Activated CD4-positive, alpha-beta T cell treated with anti-CD3 and anti-CD28 coated beads for 36 hours (primary cell): ENCODE data around the gene PTPN6. TPM values are rescaled to one million over a fixed set of nuclear protein-coding genes. Genes with fewer than 3 reads are reported as not detected.

Experiments
- ATAC-seq: fragments of 200-7000 bp; cut with Tn5 transposase; one replicate; pipeline ENCODE4 v1.10.0; 2021; ENCODE audit warnings: mild to moderate bottlenecking, moderate library complexity
- CTCF ChIA-PET: fragments of 350-600 bp; sonication (Branson Sonifier 250); formaldehyde crosslinking; loops from one replicate; lab custom pipeline; 2021; ENCODE audit warnings: antibody characterized with exemption; lab: Charles Lee
- POLR2A ChIA-PET: fragments of 350-600 bp; sonication (Branson Sonifier 250); formaldehyde crosslinking; loops from one replicate; lab custom pipeline; 2021; ENCODE audit warnings: antibody characterized with exemption, inconsistent platforms; lab: Charles Lee
- DNase-seq: peaks from one replicate; pipeline ENCODE4 v3.0.0-alpha.2; 2020
- H3K27ac Mint-ChIP-seq: one replicate; pipeline ENCODE4 v1.8.0; 2021; ENCODE audit warnings: mixed read lengths
- H3K27me3 Mint-ChIP-seq: one replicate; pipeline ENCODE4 v1.8.0; 2021; ENCODE audit warnings: mixed read lengths
- H3K36me3 Mint-ChIP-seq: one replicate; pipeline ENCODE4 v1.8.0; 2021; ENCODE audit warnings: low read depth, mixed read lengths
- H3K4me1 Mint-ChIP-seq: one replicate; pipeline ENCODE4 v1.8.0; 2021; ENCODE audit warnings: mixed read lengths
- H3K4me3 Mint-ChIP-seq: one replicate; pipeline ENCODE4 v1.8.0; 2021; ENCODE audit warnings: mild to moderate bottlenecking, moderate library complexity, mixed read lengths
- H3K9me3 Mint-ChIP-seq: one replicate; pipeline ENCODE4 v1.8.0; 2021; ENCODE audit warnings: low read depth, mixed read lengths
- intact Hi-C, 2 experiments: fragments of 100-400 bp; cut with DNase I in 1 of 2; cut with micrococcal nuclease in 1 of 2; formaldehyde crosslinking; loops; one replicate each; pipeline versions ENCODE4 v1.14.2 to v1.15.1; 2022 to 2024; cut with DNase I, micrococcal nuclease
- total RNA-seq, 2 experiments: library from RNA; stranded (reverse); gene quantifications; one replicate each; pipeline ENCODE4 v1.2.3, GENCODE V29; 2021

Gene PTPN6
- total RNA-seq, 2 experiments from 2014 or later = 335 to 483 TPM

GRCh38 chr12:6955108-6956020, 4.2 kb downstream of the PTPN6 start:
- Mint-ChIP-seq H3K4me1 (peaks cover 70% of the 10 kb centered on the region), H3K36me3 (peaks cover 86% of the 10 kb centered on the region), H3K27me3 (no peaks in the 10 kb centered on the region), H3K27ac (peak overlapping the region; percentile 97), H3K9me3 (no peaks in the 10 kb centered on the region), H3K4me3 (peak overlapping the region; percentile 95)
- no peak for DNase-seq
- ChIA-PET POLR2A (interaction anchor here (0.6 to 8.1 kb wide), 2 partner anchors 10 to 153 kb away, joined by 3 to 142 read pairs; partner anchors contain the start of genes C12orf57 and RNU7-1), CTCF (interaction anchor here (0.6 to 2.2 kb wide), 6 partner anchors 9 to 176 kb away, joined by 3 to 12 read pairs (median 4); partner anchors contain the start of genes C12orf57 and RNU7-1)
- intact Hi-C loops = loop anchor here in 1 of 2 experiments (10.0 kb wide), 1 partner anchor 979 kb away; the partner anchor contains the start of gene SLC2A3
- ATAC-seq = no peak

- ChIA-PET CTCF (interaction anchor here (0.6 to 2.2 kb wide), 11 partner anchors 8 to 177 kb away, joined by 3 to 12 read pairs (median 4); partner anchors contain the start of genes C12orf57 and RNU7-1), POLR2A (interaction anchor here (8.1 kb wide), 1 partner anchor 10 kb away, joined by 142 read pairs; the partner anchor contains the start of genes C12orf57 and RNU7-1)
- peaks cover 71% of the 10 kb centered on the region for H3K4me1 Mint-ChIP-seq
- H3K27me3 Mint-ChIP-seq = no peaks in the 10 kb centered on the region
- DNase-seq (peak; percentile 34), ATAC-seq (no peak)
- H3K9me3 Mint-ChIP-seq = no peaks in the 10 kb centered on the region
- peak overlapping the region; percentile 97 for H3K27ac Mint-ChIP-seq
- peaks cover 94% of the 10 kb centered on the region for H3K36me3 Mint-ChIP-seq
- peak overlapping the region; percentile 95 for H3K4me3 Mint-ChIP-seq
- intact Hi-C loops = loop anchor here in 1 of 2 experiments (10.0 kb wide), 1 partner anchor 979 kb away; the partner anchor contains the start of gene SLC2A3
Observed at GRCh38 chr12:6956021-6956727, 5.0 kb downstream of the PTPN6 start.

DNA sequence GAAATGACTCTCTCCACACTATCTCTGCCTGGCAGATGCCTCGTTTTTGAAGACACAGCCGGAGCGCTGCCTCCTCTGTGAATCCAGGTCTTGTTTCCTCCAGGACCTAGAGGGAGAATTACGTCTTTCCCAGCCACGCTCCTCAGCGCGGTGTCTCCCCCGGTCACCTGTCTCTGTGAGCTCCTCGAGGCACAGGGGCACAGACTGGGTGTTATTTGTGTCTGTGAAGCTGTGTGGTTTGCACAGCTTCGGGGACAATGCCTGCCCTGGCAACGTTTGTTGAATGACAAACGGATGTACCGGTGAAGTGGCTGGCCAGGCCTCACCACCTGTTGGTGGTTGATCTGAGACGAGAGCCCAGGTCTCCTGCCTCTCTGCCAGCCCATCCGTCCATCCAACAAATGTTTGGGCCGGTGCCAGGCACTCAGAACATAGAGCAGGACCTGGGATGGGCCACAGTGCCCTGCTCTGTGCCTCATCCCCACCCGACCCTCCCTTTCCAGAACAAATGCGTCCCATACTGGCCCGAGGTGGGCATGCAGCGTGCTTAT, 6.1 kb downstream of the PTPN6 start:
- Mint-ChIP-seq H3K4me1 (peaks cover 81% of the 10 kb centered on the region), H3K27me3 (no peaks in the 10 kb centered on the region), H3K27ac (peak overlapping the region; percentile 99)

DNA sequence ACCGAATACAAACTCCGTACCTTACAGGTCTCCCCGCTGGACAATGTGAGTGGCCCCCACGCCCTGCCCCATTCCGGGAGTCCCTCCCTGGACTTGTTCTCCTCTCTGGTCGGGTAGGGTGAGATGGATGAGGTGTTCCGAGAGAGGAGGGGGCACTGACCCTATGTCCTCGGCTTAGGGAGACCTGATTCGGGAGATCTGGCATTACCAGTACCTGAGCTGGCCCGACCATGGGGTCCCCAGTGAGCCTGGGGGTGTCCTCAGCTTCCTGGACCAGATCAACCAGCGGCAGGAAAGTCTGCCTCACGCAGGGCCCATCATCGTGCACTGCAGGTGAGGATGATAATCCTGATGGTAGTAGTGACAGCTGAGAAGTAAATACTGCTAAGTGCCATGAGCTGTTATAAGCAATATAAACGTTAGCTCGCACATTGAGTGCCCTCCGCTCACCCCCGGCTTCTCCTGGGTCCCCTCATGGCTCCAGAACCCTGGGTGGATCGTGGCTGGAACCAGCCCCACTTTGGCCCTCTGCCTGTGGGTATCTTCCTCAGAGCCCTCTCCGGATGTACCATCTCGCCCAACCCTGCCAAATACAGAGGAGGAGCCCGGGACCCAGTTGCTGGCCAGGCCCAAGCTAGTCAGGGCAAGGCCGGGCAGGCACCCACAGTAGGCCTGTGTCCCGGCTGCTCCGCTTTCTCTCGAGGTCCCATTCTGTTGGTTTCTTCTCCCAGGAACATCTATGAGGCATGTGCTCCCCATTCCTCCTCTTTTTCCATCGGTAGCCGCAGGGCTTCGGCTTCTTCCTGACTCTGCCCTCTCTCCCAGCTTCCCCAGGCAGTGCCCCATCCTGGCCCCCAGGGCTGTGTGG, 6.8 kb downstream of the PTPN6 start:
- peaks cover 87% of the 10 kb centered on the region for H3K36me3 Mint-ChIP-seq
- H3K4me3 Mint-ChIP-seq = peak overlapping the region; percentile 77
- intact Hi-C loops = loop anchor here in 1 of 2 experiments (10.0 kb wide), 1 partner anchor 977 kb away; the partner anchor contains the start of gene SLC2A3
- H3K27ac Mint-ChIP-seq = peak overlapping the region; percentile 99
- CTCF ChIA-PET = interaction anchor here (0.5 to 9.4 kb wide), 13 partner anchors 10 to 231 kb away, joined by 3 to 237 read pairs (median 3); partner anchors contain the start of genes C12orf57, PEX5, PTPN6 and RNU7-1
- peaks cover 88% of the 10 kb centered on the region for H3K4me1 Mint-ChIP-seq
- no peak for ATAC-seq
- POLR2A ChIA-PET = interaction anchor here (8.1 kb wide), 1 partner anchor 12 kb away, joined by 142 read pairs; the partner anchor contains the start of genes C12orf57 and RNU7-1
- no peaks in the 10 kb centered on the region for H3K27me3 Mint-ChIP-seq
- DNase-seq = peak; percentile 52
- no peaks in the 10 kb centered on the region for H3K9me3 Mint-ChIP-seq

More for the DNA sequence above, 6.1 kb downstream of the PTPN6 start:
- DNase-seq = peak; percentile 36
- no peaks in the 10 kb centered on the region for H3K9me3 Mint-ChIP-seq
- ChIA-PET POLR2A (interaction anchor here (0.6 to 8.1 kb wide), 2 partner anchors 12 to 75 kb away, joined by 5 to 142 read pairs; partner anchors contain the start of genes C12orf57 and RNU7-1), CTCF (interaction anchor here (0.6 to 2.0 kb wide), 12 partner anchors 8 to 156 kb away, joined by 3 to 7 read pairs (median 4); partner anchors contain the start of genes C12orf57, RNU7-1 and USP5)
- intact Hi-C loops = loop anchor here in 1 of 2 experiments (10.0 kb wide), 1 partner anchor 978 kb away; the partner anchor contains the start of gene SLC2A3
- peaks cover 94% of the 10 kb centered on the region for H3K36me3 Mint-ChIP-seq
- peak overlapping the region; percentile 95 for H3K4me3 Mint-ChIP-seq
- no peak for ATAC-seq

- no peak for ATAC-seq
- CTCF ChIA-PET = interaction anchor here (0.8 to 9.4 kb wide), 8 partner anchors 10 to 87 kb away, joined by 3 to 237 read pairs (median 4); partner anchors contain the start of genes C12orf57, PTPN6 and RNU7-1
Observed at GRCh38 chr12:6958609-6959057, 7.5 kb downstream of the PTPN6 start.

DNA sequence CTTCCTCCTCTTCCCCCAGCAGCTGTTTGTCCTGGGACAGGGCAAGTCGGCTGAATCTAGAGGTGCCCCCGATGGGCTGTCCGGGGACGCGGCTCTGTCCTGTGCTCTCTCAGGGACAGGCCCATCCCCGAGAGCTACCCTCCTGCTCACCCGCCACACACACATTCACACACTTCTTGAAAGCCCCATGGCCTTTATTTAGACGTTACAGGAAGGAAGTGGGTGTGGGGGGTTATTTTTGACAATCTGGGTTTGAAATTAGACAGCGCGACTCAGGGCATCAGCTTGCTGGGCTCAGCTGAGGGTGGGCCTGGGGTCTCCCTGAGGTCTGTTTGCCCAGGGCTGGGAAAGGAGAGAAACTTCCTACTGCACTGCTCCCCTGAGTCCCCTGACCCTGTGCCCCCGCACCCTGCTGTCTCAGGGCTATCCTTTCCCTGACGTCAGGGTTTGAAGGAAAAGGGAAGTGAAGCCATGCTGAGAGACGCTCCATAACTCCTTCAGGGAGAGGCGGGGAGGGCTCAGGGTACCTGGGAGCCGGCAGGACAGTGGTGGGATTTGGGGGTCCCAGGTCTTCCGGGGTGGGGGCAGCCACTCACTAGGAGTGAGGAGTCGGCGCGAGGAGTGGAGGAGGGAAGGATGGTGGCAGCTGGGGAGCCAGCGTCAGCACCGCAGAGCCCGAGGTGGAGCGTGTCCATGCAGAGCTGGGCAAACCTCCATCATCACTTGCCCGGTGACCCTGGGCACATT, 8.1 kb downstream of the PTPN6 start:
- DNase-seq (peak; percentile 82), ATAC-seq (peak; percentile 51)
- no peaks in the 10 kb centered on the region for H3K27me3 Mint-ChIP-seq
- CTCF ChIA-PET = interaction anchor here (0.8 to 9.4 kb wide), 6 partner anchors 9 to 84 kb away, joined by 3 to 237 read pairs (median 4); partner anchors contain the start of genes C12orf57, PTPN6 and RNU7-1
- H3K4me3 Mint-ChIP-seq = peak overlapping the region; percentile 77
- POLR2A ChIA-PET = interaction anchor here (0.7 to 8.1 kb wide), 3 partner anchors 14 to 498 kb away, joined by 3 to 142 read pairs (median 5); partner anchors contain the start of genes C12orf57 and RNU7-1
- no peaks in the 10 kb centered on the region for H3K9me3 Mint-ChIP-seq
- intact Hi-C loops = loop anchor here in 1 of 2 experiments (10.0 kb wide), 1 partner anchor 976 kb away; the partner anchor contains the start of gene SLC2A3
- peak overlapping the region; percentile 99 for H3K27ac Mint-ChIP-seq
- peaks cover 74% of the 10 kb centered on the region for H3K36me3 Mint-ChIP-seq
- H3K4me1 Mint-ChIP-seq = peaks cover 88% of the 10 kb centered on the region

More at GRCh38 chr12:6958609-6959057, 7.5 kb downstream of the PTPN6 start:
- H3K27ac Mint-ChIP-seq = peak overlapping the region; percentile 99
- peak; percentile 32 for DNase-seq
- intact Hi-C loops = loop anchor here in 1 of 2 experiments (10.0 kb wide), 1 partner anchor 976 kb away; the partner anchor contains the start of gene SLC2A3
- H3K4me1 Mint-ChIP-seq = peaks cover 89% of the 10 kb centered on the region
- peak overlapping the region; percentile 77 for H3K4me3 Mint-ChIP-seq
- POLR2A ChIA-PET = interaction anchor here (1.1 to 8.1 kb wide), 2 partner anchors 13 to 22 kb away, joined by 5 to 142 read pairs; partner anchors contain the start of genes C12orf57 and RNU7-1
- peaks cover 80% of the 10 kb centered on the region for H3K36me3 Mint-ChIP-seq
- H3K9me3 Mint-ChIP-seq = no peaks in the 10 kb centered on the region
- no peaks in the 10 kb centered on the region for H3K27me3 Mint-ChIP-seq

- DNase-seq = no peak
- peak overlapping the region; percentile 99 for H3K27ac Mint-ChIP-seq
- ChIA-PET POLR2A (interaction anchor here (1.1 to 8.1 kb wide), 4 partner anchors 8 to 24 kb away, joined by 3 to 142 read pairs (median 8); partner anchors contain the start of genes C12orf57 and RNU7-1), CTCF (interaction anchor here (2.1 to 9.4 kb wide), 2 partner anchors 12 to 34 kb away, joined by 10 to 237 read pairs; partner anchors contain the start of genes C12orf57, PTPN6 and RNU7-1)
- intact Hi-C loops = loop anchor here (5.0 to 10.0 kb wide), 2 partner anchors 88 to 975 kb away; partner anchors contain the start of genes SLC2A3 (in 1 of the 2) and SPSB2 (in 1 of the 2)
- no peaks in the 10 kb centered on the region for H3K9me3 Mint-ChIP-seq
- peak overlapping the region; percentile 77 for H3K4me3 Mint-ChIP-seq
- H3K27me3 Mint-ChIP-seq = no peaks in the 10 kb centered on the region
- no peak for ATAC-seq
- H3K36me3 Mint-ChIP-seq = peaks cover 72% of the 10 kb centered on the region
- peaks cover 88% of the 10 kb centered on the region for H3K4me1 Mint-ChIP-seq
Observed at GRCh38 chr12:6959805-6960592, 8.8 kb downstream of the PTPN6 start.
